Keratinocyte (primary cell): ENCODE data around the gene SERTAD4. TPM values are rescaled to one million over a fixed set of nuclear protein-coding genes. Genes with fewer than 3 reads are reported as not detected.
A peak's percentile ranks its signal among the peaks of the same experiment; 100 is the strongest.

Source experiments
- DNase-seq: peaks from one replicate; pipeline ENCODE4 v3.0.0-alpha.2; 2011; ENCODE audit warnings: low read depth, missing footprints, low spot score
- FAIRE-seq: peaks from 2 replicates; lab custom pipeline; 2011; peaks lifted over from hg19 to GRCh38; lab: Jason Lieb, UNC
- H2AFZ ChIP-seq: 2 replicates; pipeline ENCODE4 v1.6.0; 2012; ENCODE audit warnings: low read length, control low read depth, inconsistent platforms; ENCODE audit not compliant: control insufficient read depth
- H3K27ac ChIP-seq: 2 replicates; pipeline ENCODE4 v1.5.1; 2011; ENCODE audit warnings: low read length; ENCODE audit not compliant: control insufficient read depth, insufficient read depth
- H3K27me3 ChIP-seq: 3 replicates; pipeline ENCODE4 v1.6.0; 2011; ENCODE audit warnings: low read length; ENCODE audit not compliant: control insufficient read depth, insufficient read depth; ENCODE audit errors: extremely low read depth
- H3K36me3 ChIP-seq, 2 experiments: 2 replicates in 1 of 2; 3 replicates in 1 of 2; pipeline ENCODE4 v1.5.1; 2011; ENCODE audit warnings: low read length in 2 of 2, mild to moderate bottlenecking in 1 of 2; ENCODE audit not compliant: control insufficient read depth in 2 of 2, insufficient read depth in 2 of 2; ENCODE audit errors: extremely low read depth in 1 of 2
- H3K4me1 ChIP-seq: 3 replicates; pipeline ENCODE4 v1.5.1; 2011; ENCODE audit warnings: low read length; ENCODE audit not compliant: control insufficient read depth, insufficient read depth; ENCODE audit errors: extremely low read depth
- H3K4me2 ChIP-seq: 3 replicates; pipeline ENCODE4 v1.6.0; 2011; ENCODE audit warnings: low read depth, low read length; ENCODE audit not compliant: control insufficient read depth, insufficient read depth; ENCODE audit errors: extremely low read depth
- H3K4me3 ChIP-seq, 3 experiments: fragments of 200-600 bp in 1 of 3; sonication (generic) in 1 of 3; 2 replicates in 2 of 3; 3 replicates in 1 of 3; pipeline ENCODE4 v1.5.1; 2011 to 2016; ENCODE audit warnings: low read length in 3 of 3, mild to moderate bottlenecking in 3 of 3, control low read depth in 2 of 3, inconsistent platforms in 1 of 3, low read depth in 1 of 3, mixed read lengths in 1 of 3, mixed run types in 1 of 3, moderate library complexity in 1 of 3; ENCODE audit not compliant: control insufficient read depth in 2 of 3, insufficient read depth in 2 of 3; ENCODE audit errors: extremely low read depth in 1 of 3
- H3K79me2 ChIP-seq: 2 replicates; pipeline ENCODE4 v1.6.0; 2012; ENCODE audit warnings: low read length; ENCODE audit not compliant: control insufficient read depth, insufficient read depth
- H3K9ac ChIP-seq: 3 replicates; pipeline ENCODE4 v1.6.0; 2011; ENCODE audit warnings: low read length; ENCODE audit not compliant: control insufficient read depth, insufficient read depth; ENCODE audit errors: extremely low read depth
- H3K9me1 ChIP-seq: 3 replicates; pipeline ENCODE4 v1.6.0; 2011; ENCODE audit warnings: low read length; ENCODE audit not compliant: control insufficient read depth, insufficient read depth; ENCODE audit errors: extremely low read depth
- H3K9me3 ChIP-seq: 2 replicates; pipeline ENCODE4 v1.5.1; 2012; ENCODE audit warnings: low read depth, low read length; ENCODE audit not compliant: control insufficient read depth
- H4K20me1 ChIP-seq: 3 replicates; pipeline ENCODE4 v1.6.0; 2011; ENCODE audit warnings: low read length; ENCODE audit not compliant: control insufficient read depth, insufficient read depth; ENCODE audit errors: extremely low read depth
- EZH2 ChIP-seq: IDR thresholded peaks from one replicate; pipeline ENCODE4 v1.6.1; 2012; ENCODE audit warnings: inconsistent platforms, mild to moderate bottlenecking, low read length, moderate library complexity
- dilution Hi-C: fragments of 300-500 bp; cut with MboI; formaldehyde crosslinking; loops from one replicate; pipeline ENCODE4 v1.7.0; 2020; ENCODE audit warnings: low sequenced_read_pairs; ENCODE audit not compliant: extremely low pct_ligation_motif_present
- polyA plus RNA-seq, 5 experiments: library from polyadenylated mRNA; depleted of rRNA in 3 of 5; stranded (reverse) in 3 of 5; stranded (forward) in 1 of 5; unstranded in 1 of 5; fragments of >200 nt; gene quantifications; 1 replicate in 1 of 5; 2 replicates in 3 of 5; 3 replicates in 1 of 5; pipeline versions ENCODE4 v1.2.1 to v1.2.3, GENCODE V29; 2011 to 2012; ENCODE audit warnings: missing spikeins in 2 of 5, low read depth in 1 of 5, low replicate concordance in 1 of 5
- TF ChIP-seq, protein P1 (sequence below), 3 experiments: IDR thresholded peaks in 1 of 3; conservative IDR thresholded peaks in 1 of 3; optimal IDR thresholded peaks in 1 of 3; 2 replicates in 2 of 3; 3 replicates in 1 of 3; pipeline versions ENCODE3 to v1.5.1; 2011; ENCODE audit warnings: low read length in 3 of 3, mild to moderate bottlenecking in 3 of 3, moderate library complexity in 2 of 3, control low read depth in 1 of 3, inconsistent platforms in 1 of 3; ENCODE audit not compliant: insufficient read depth in 2 of 3; ENCODE audit errors: extremely low read depth in 1 of 3

SERTAD4 gene
- polyA plus RNA-seq, 1 donor (not counting 4 experiments of a cell fraction or from before 2014, with no cell fraction given), result 3.4 TPM

DNA sequence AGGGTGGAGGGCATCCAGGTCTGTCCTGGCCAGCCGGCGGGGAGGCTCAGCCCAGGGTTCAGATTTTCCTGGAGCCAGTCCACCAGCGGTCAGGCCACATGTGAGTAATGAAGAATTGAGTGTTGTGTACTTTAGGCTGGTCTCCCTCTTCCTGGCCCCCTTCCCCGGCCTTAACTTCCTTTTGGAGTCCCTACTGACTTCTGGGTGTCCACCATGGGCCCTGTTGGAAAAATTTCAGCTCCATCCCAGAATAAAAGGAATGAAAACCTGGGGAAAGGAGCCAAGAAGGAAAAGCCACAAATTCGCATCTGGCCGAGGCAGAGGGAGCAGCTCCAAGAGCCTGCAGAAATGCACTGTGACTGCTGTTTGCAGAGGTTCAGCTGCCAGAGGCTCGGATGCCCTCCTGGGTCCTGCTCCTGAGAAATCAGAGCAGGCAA is 60.6 kb downstream of the SERTAD4 start:
- H3K36me3 ChIP-seq, result no peaks in the 10 kb centered on the region
- no peak overlapping the region for H3K4me3 ChIP-seq
- FAIRE-seq, result no peak
- H2AFZ ChIP-seq, result no peak overlapping the region
- DNase-seq, result no peak
- no peaks in the 10 kb centered on the region for H3K9me3 ChIP-seq
- TF ChIP-seq EZH2, result no peak
- TF ChIP-seq, protein P1, sequence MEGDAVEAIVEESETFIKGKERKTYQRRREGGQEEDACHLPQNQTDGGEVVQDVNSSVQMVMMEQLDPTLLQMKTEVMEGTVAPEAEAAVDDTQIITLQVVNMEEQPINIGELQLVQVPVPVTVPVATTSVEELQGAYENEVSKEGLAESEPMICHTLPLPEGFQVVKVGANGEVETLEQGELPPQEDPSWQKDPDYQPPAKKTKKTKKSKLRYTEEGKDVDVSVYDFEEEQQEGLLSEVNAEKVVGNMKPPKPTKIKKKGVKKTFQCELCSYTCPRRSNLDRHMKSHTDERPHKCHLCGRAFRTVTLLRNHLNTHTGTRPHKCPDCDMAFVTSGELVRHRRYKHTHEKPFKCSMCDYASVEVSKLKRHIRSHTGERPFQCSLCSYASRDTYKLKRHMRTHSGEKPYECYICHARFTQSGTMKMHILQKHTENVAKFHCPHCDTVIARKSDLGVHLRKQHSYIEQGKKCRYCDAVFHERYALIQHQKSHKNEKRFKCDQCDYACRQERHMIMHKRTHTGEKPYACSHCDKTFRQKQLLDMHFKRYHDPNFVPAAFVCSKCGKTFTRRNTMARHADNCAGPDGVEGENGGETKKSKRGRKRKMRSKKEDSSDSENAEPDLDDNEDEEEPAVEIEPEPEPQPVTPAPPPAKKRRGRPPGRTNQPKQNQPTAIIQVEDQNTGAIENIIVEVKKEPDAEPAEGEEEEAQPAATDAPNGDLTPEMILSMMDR (optimal IDR thresholded peaks at IDR 0.05 in 1 of 3, IDR thresholded peaks at IDR 0.05 in 1 of 3, conservative IDR thresholded peaks at IDR 0.05 in 1 of 3; ENCODE audit: extremely low read depth in 1 of 3, insufficient read depth in 2 of 3, low read length in 3 of 3), result no peak
- H3K27ac ChIP-seq, result no peak overlapping the region
- H3K4me1 ChIP-seq, result peaks cover 15% of the 10 kb centered on the region
- H3K9ac ChIP-seq, result peak overlapping the region; percentile 28
- H3K4me2 ChIP-seq, result peak overlapping the region; percentile 88
- H4K20me1 ChIP-seq, result no peaks in the 10 kb centered on the region
- H3K79me2 ChIP-seq, result no peaks in the 10 kb centered on the region
- H3K9me1 ChIP-seq, result no peaks in the 10 kb centered on the region
- H3K27me3 ChIP-seq, result peaks cover 18% of the 10 kb centered on the region
- dilution Hi-C loops, result no loop called here

DNA sequence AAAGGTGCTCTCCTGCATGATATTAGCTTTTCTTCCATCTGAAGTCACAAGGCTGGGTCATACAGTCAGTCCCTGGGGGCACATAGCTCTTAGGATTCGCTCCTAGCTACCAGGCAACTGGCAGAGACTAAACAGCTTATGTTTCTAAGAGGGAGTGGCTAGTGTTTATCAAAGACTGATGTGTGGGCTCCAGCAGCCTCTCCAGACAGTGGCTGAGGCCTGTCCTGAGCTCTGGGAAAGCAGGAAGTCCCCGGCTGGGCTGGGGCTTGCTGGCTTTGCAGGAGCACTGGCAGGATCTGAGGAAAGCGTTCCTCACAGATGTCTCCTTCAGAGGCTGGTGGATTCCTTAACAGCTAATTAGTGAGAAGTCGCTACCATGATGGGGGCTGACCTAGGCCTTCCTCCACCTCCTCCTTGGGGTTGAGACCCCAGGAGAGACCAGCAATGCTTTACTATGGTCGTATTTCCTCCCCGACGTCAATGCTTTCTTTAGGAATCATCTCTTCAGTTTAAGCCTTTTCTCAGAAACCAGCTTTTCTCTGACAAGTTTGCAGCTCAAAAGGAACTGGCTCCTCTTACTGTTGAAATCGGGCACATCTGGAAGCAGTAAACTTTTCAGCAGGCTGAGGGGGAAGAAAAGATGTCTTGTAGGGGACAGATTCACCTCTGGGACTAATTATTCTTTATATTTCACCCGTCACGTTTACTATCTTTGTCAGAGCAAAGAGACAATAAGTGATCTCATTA is 62.6 kb downstream of the SERTAD4 start:
- dilution Hi-C loops, result no loop called here
- no peak overlapping the region for H3K9ac ChIP-seq
- FAIRE-seq (peak; percentile 58), DNase-seq (no peak)
- H3K4me3 ChIP-seq, result no peak overlapping the region
- H3K27ac ChIP-seq, result no peak overlapping the region
- no peaks in the 10 kb centered on the region for H4K20me1 ChIP-seq
- no peak for TF ChIP-seq EZH2
- TF ChIP-seq, protein P1 (optimal IDR thresholded peaks at IDR 0.05 in 1 of 3, IDR thresholded peaks at IDR 0.05 in 1 of 3, conservative IDR thresholded peaks at IDR 0.05 in 1 of 3; ENCODE audit: extremely low read depth in 1 of 3, insufficient read depth in 2 of 3, low read length in 3 of 3), result no peak
- H3K9me3 ChIP-seq, result no peaks in the 10 kb centered on the region
- H2AFZ ChIP-seq, result peak overlapping the region; percentile 67
- H3K27me3 ChIP-seq, result peaks cover 15% of the 10 kb centered on the region
- H3K36me3 ChIP-seq, result no peaks in the 10 kb centered on the region
- peaks cover 25% of the 10 kb centered on the region for H3K4me1 ChIP-seq
- H3K9me1 ChIP-seq, result no peaks in the 10 kb centered on the region
- no peaks in the 10 kb centered on the region for H3K79me2 ChIP-seq
- H3K4me2 ChIP-seq, result no peak overlapping the region

Other genes with a start within 250 kb of the SERTAD4 start
- 3.4 to 4.7 TPM (median 3.8 TPM) in 3 replicates for gene HHAT, start 96.1 kb downstream of the SERTAD4 start, polyA plus RNA-seq